ENCODE results near the gene ANXA11.

DNA sequence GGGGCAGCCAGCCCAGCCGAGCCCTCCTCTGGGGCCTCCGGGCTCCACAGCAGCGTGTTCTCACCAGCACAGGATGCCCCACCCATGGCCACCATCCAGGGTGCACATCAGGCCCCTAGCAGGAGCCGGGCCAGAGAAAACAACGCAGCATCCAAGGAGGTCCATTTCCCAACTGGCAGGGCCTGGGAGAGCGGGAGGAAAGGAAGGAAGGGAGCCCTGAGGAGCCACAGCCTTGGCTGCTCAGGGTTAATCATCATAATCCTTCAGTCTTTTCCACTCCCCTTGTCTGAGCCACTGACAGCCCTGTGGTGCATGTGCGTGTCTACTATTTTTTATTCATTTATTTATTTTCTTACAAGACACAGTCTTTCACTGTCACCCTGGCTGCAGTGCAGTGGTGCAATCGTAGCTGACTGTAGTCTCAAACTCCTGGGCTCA lies 69.2 kb downstream of the ANXA11 start:
- TF ChIP-seq GATA3 (IDR thresholded peaks at IDR 0.05; ENCODE audit: borderline replicate concordance), result no peak
- TF ChIP-seq, protein P1, sequence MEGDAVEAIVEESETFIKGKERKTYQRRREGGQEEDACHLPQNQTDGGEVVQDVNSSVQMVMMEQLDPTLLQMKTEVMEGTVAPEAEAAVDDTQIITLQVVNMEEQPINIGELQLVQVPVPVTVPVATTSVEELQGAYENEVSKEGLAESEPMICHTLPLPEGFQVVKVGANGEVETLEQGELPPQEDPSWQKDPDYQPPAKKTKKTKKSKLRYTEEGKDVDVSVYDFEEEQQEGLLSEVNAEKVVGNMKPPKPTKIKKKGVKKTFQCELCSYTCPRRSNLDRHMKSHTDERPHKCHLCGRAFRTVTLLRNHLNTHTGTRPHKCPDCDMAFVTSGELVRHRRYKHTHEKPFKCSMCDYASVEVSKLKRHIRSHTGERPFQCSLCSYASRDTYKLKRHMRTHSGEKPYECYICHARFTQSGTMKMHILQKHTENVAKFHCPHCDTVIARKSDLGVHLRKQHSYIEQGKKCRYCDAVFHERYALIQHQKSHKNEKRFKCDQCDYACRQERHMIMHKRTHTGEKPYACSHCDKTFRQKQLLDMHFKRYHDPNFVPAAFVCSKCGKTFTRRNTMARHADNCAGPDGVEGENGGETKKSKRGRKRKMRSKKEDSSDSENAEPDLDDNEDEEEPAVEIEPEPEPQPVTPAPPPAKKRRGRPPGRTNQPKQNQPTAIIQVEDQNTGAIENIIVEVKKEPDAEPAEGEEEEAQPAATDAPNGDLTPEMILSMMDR (IDR thresholded peaks at IDR 0.05), result no peak
- no peak for TF ChIP-seq SREBF2 (IDR thresholded peaks at IDR 0.05)
- TF ChIP-seq, protein P2, sequence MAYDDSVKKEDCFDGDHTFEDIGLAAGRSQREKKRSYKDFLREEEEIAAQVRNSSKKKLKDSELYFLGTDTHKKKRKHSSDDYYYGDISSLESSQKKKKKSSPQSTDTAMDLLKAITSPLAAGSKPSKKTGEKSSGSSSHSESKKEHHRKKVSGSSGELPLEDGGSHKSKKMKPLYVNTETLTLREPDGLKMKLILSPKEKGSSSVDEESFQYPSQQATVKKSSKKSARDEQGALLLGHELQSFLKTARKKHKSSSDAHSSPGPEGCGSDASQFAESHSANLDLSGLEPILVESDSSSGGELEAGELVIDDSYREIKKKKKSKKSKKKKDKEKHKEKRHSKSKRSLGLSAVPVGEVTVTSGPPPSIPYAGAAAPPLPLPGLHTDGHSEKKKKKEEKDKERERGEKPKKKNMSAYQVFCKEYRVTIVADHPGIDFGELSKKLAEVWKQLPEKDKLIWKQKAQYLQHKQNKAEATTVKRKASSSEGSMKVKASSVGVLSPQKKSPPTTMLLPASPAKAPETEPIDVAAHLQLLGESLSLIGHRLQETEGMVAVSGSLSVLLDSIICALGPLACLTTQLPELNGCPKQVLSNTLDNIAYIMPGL (CRISPR knock-in tag; IDR thresholded peaks at IDR 0.05; ENCODE audit: borderline replicate concordance), result no peak
- no peak for TF ChIP-seq RAD21 (conservative IDR thresholded peaks at IDR 0.05 in 1 of 2, IDR thresholded peaks at IDR 0.05 in 1 of 2)
- no peak for TF ChIP-seq RCOR1 (IDR thresholded peaks at IDR 0.05; ENCODE audit: low read depth, low read length)

Measured in A549 (cell line).